ENCODE results near the gene SUGCT.
A peak's percentile ranks its signal among the peaks of the same experiment; 100 is the strongest.

Gene SUGCT

GRCh38 chr7:40879941-40880543 lies 745.2 kb downstream of the SUGCT start:
- Histone ChIP-seq H3K27ac (no peak overlapping the region), H3K27me3 (replicated peaks) (no peaks in the 10 kb centered on the region), H3K4me3 (ENCODE audit: low read depth, low read length) (no peak overlapping the region), H3K36me3 (replicated peaks) (no peaks in the 10 kb centered on the region)
- in situ Hi-C loops (cut with HindIII; ENCODE audit: low pct_ligation_motif_present, low sequenced_read_pairs) = no loop called here
- no peak for TF ChIP-seq CTCF (IDR thresholded peaks at IDR 0.05; ENCODE audit: low read depth, low read length, missing control alignments)
- DNase-seq = peak; percentile 17

GRCh38 chr7:40880581-40880980 lies 745.8 kb downstream of the SUGCT start:
- Histone ChIP-seq H3K36me3 (replicated peaks) (no peaks in the 10 kb centered on the region), H3K4me3 (ENCODE audit: low read depth, low read length) (no peak overlapping the region), H3K27ac (no peak overlapping the region), H3K27me3 (replicated peaks) (no peaks in the 10 kb centered on the region)
- no peak for TF ChIP-seq CTCF (IDR thresholded peaks at IDR 0.05; ENCODE audit: low read depth, low read length, missing control alignments)
- DNase-seq = peak; percentile 22
- in situ Hi-C loops (cut with HindIII; ENCODE audit: low pct_ligation_motif_present, low sequenced_read_pairs) = no loop called here

- no peak overlapping the region for H3K27ac ChIP-seq
- H3K4me3 ChIP-seq (ENCODE audit: low read depth, low read length) = no peak overlapping the region
- in situ Hi-C loops (cut with HindIII; ENCODE audit: low pct_ligation_motif_present, low sequenced_read_pairs) = no loop called here
- no peaks in the 10 kb centered on the region for H3K27me3 ChIP-seq (replicated peaks)
- H3K36me3 ChIP-seq (replicated peaks) = no peaks in the 10 kb centered on the region
- TF ChIP-seq CTCF (IDR thresholded peaks at IDR 0.05; ENCODE audit: low read depth, low read length, missing control alignments) = no peak
- DNase-seq = no peak
Measured at GRCh38 chr7:40881405-40881926, 746.7 kb downstream of the SUGCT start.

- no peak for TF ChIP-seq CTCF (IDR thresholded peaks at IDR 0.05; ENCODE audit: low read depth, low read length, missing control alignments)
- DNase-seq = no peak
- H3K27me3 ChIP-seq (replicated peaks) = no peaks in the 10 kb centered on the region
- no peaks in the 10 kb centered on the region for H3K36me3 ChIP-seq (replicated peaks)
- in situ Hi-C loops (cut with HindIII; ENCODE audit: low pct_ligation_motif_present, low sequenced_read_pairs) = no loop called here
- H3K27ac ChIP-seq = no peak overlapping the region
- H3K4me3 ChIP-seq (ENCODE audit: low read depth, low read length) = no peak overlapping the region
Measured at GRCh38 chr7:40882071-40882658, 747.4 kb downstream of the SUGCT start.

GRCh38 chr7:40883826-40884225 lies 749.0 kb downstream of the SUGCT start:
- H3K4me3 ChIP-seq (ENCODE audit: low read depth, low read length) = no peak overlapping the region
- DNase-seq = no peak
- TF ChIP-seq CTCF (IDR thresholded peaks at IDR 0.05; ENCODE audit: low read depth, low read length, missing control alignments) = no peak
- in situ Hi-C loops (cut with HindIII; ENCODE audit: low pct_ligation_motif_present, low sequenced_read_pairs) = no loop called here
- no peaks in the 10 kb centered on the region for H3K36me3 ChIP-seq (replicated peaks)
- no peaks in the 10 kb centered on the region for H3K27me3 ChIP-seq (replicated peaks)
- peak overlapping the region; percentile 58 for H3K27ac ChIP-seq
